GM12878 (cell line): ENCODE results near the gene NTRK3. TPM values are rescaled to one million over a fixed set of nuclear protein-coding genes. Genes with fewer than 3 reads are reported as not detected.

Experiments
- ATAC-seq: fragments of 200-7000 bp; cut with Tn5 transposase; 3 replicates; pipeline ENCODE4 v1.9.1; 2020; ENCODE audit warnings: mild to moderate bottlenecking, moderate library complexity
- BruUV-seq: library from RNA; stranded (reverse); fragments of 400-500 nt; replicated peaks from 2 replicates; lab custom pipeline; 2021; lab: Mats Ljungman, UMichigan
- CTCF ChIA-PET: fragments of 300-600 bp; sonication (Branson Sonifier 250); formaldehyde crosslinking; extraction: SDS; loops from one replicate; lab custom pipeline; 2021; ENCODE audit warnings: inconsistent platforms; lab: Yijun Ruan, JAX
- POLR2A ChIA-PET: fragments of 350-600 bp; formaldehyde crosslinking; extraction: SDS; loops from one replicate; lab custom pipeline; 2021; ENCODE audit warnings: inconsistent platforms; lab: Charles Lee
- RAD21 ChIA-PET: fragments of 300-600 bp; sonication (Branson Sonifier 250); formaldehyde crosslinking; loops from one replicate; lab custom pipeline; 2023; ENCODE audit warnings: antibody characterized with exemption; ENCODE audit not compliant: unreplicated experiment; lab: Charles Lee
- SMC1A ChIA-PET: fragments of 300-600 bp; sonication (Branson Sonifier 250); formaldehyde crosslinking; loops from one replicate; lab custom pipeline; 2023; ENCODE audit not compliant: unreplicated experiment, uncharacterized antibody; lab: Charles Lee
- DNase-seq: peaks from one replicate; pipeline ENCODE4 v3.0.0-alpha.2; 2011; ENCODE audit warnings: low read depth, low spot score
- FAIRE-seq: peaks from 3 replicates; lab custom pipeline; 2011; peaks lifted over from hg19 to GRCh38; lab: Jason Lieb, UNC
- H2AFZ ChIP-seq: 2 replicates; pipeline ENCODE4 v1.6.0; 2011; ENCODE audit warnings: low read depth, low read length, control low read depth; ENCODE audit not compliant: control insufficient read depth
- H3K27ac ChIP-seq: 2 replicates; pipeline ENCODE4 v1.5.1; 2011; ENCODE audit warnings: control low read depth; ENCODE audit not compliant: control insufficient read depth, insufficient read depth
- H3K27me3 ChIP-seq, 2 experiments: replicated peaks in 1 of 2; 2 replicates each; pipeline versions ENCODE4 v1.6.0 to v1.6.1; 2011; ENCODE audit warnings: low read length in 1 of 2; ENCODE audit not compliant: control insufficient read depth in 2 of 2, insufficient read depth in 2 of 2
- H3K36me3 ChIP-seq, 2 experiments: 2 replicates each; pipeline ENCODE4 v1.5.1; 2011; ENCODE audit warnings: low read length in 1 of 2; ENCODE audit not compliant: control insufficient read depth in 2 of 2, insufficient read depth in 2 of 2
- H3K4me1 ChIP-seq: 2 replicates; pipeline ENCODE4 v1.6.1; 2011; ENCODE audit warnings: mild to moderate bottlenecking, low read length, moderate library complexity, mixed read lengths; ENCODE audit not compliant: control insufficient read depth, insufficient read depth
- H3K4me2 ChIP-seq: 2 replicates; pipeline ENCODE4 v1.6.0; 2011; ENCODE audit warnings: control low read depth; ENCODE audit not compliant: control insufficient read depth, insufficient read depth
- H3K4me3 ChIP-seq: fragments of 200-600 bp; sonication (generic); 2 replicates; pipeline ENCODE4 v1.5.1; 2016
- H3K79me2 ChIP-seq: 2 replicates; pipeline ENCODE4 v1.6.0; 2011; ENCODE audit warnings: low read length; ENCODE audit not compliant: control insufficient read depth, insufficient read depth
- H3K9ac ChIP-seq: 2 replicates; pipeline ENCODE4 v1.8.0; 2011; ENCODE audit warnings: low read length, control low read depth, mixed read lengths; ENCODE audit not compliant: control insufficient read depth, insufficient read depth
- H3K9me3 ChIP-seq: replicated peaks from 3 replicates; pipeline ENCODE4 v1.5.1; 2011; ENCODE audit warnings: mild to moderate bottlenecking, low read length; ENCODE audit not compliant: control insufficient read depth, insufficient read depth
- H4K20me1 ChIP-seq: 2 replicates; pipeline ENCODE4 v1.6.0; 2011; ENCODE audit not compliant: control insufficient read depth, insufficient read depth
- IRF4 ChIP-seq: IDR thresholded peaks from 2 replicates; pipeline ENCODE4 v1.6.1; 2011; ENCODE audit warnings: low read depth, low read length
- RAD21 ChIP-seq: IDR thresholded peaks from 2 replicates; pipeline ENCODE4 v1.6.1; 2011; ENCODE audit warnings: mild to moderate bottlenecking, low read depth, low read length, moderate library complexity; ENCODE audit not compliant: insufficient read depth
- RFX5 ChIP-seq: IDR thresholded peaks from 2 replicates; pipeline ENCODE4 v1.6.1; 2011; ENCODE audit warnings: low read depth, low read length, improper control_type of control experiment
- RUNX3 ChIP-seq: IDR thresholded peaks from 2 replicates; pipeline ENCODE4 v1.6.1; 2012; ENCODE audit warnings: low read length, inconsistent platforms
- SIN3A ChIP-seq: IDR thresholded peaks from 2 replicates; pipeline ENCODE4 v1.6.1; 2012; ENCODE audit warnings: low read depth, low read length, improper control_type of control experiment
- SREBF1 ChIP-seq: IDR thresholded peaks from 2 replicates; pipeline ENCODE4 v1.6.1; 2012; ENCODE audit warnings: mild to moderate bottlenecking, low read length
- TARDBP ChIP-seq: IDR thresholded peaks from 2 replicates; pipeline ENCODE4 v1.6.1; 2016; ENCODE audit warnings: borderline replicate concordance
- ZNF24 ChIP-seq: fragments of 450-650 bp; IDR thresholded peaks from 2 replicates; pipeline ENCODE4 v1.6.1; 2017; ENCODE audit warnings: antibody characterized with exemption, mild to moderate bottlenecking
- WGBS: methylation state at CpG from one replicate; pipeline ENCODE4 v1.1.6; 2016; ENCODE audit warnings: low lambda C conversion rate; ENCODE audit not compliant: insufficient replicate concordance, insufficient coverage; ENCODE audit errors: missing lambda C conversion rate; 5-methylcytosine and 5-hydroxymethylcytosine counted together
- in situ Hi-C: fragments of 300-500 bp; cut with MboI; formaldehyde crosslinking; loops from 9 replicates; pipeline ENCODE4 v1.14.3; 2018; ENCODE audit warnings: mixed read lengths
- intact Hi-C: fragments of 100-400 bp; cut with micrococcal nuclease; formaldehyde crosslinking; loops from one replicate; pipeline ENCODE4 v1.14.2; 2022; ENCODE audit not compliant: unreplicated experiment
- polyA plus RNA-seq, 11 experiments: library from polyadenylated mRNA; depleted of rRNA in 4 of 11; unstranded in 6 of 11; stranded (reverse) in 5 of 11; fragments of >200 nt; fragmentation: Nextera tagmentation in 4 of 11; fragmentation: Illumina TruSeq in 1 of 11; extraction: Ambion mirVana in 4 of 11; extraction: Trizol in 1 of 11; gene quantifications; 1 replicate in 1 of 11; 2 replicates in 10 of 11; pipeline versions ENCODE4 v1.2.1 to v1.2.3, GENCODE V29; 2011 to 2016; ENCODE audit warnings: inconsistent platforms in 2 of 11, missing spikeins in 2 of 11, low read depth in 1 of 11
- total RNA-seq, 4 experiments: library from RNA; depleted of rRNA in 3 of 4; stranded (reverse); fragments of >200 nt in 3 of 4; fragmentation: Illumina TruSeq in 1 of 4; extraction: Trizol in 1 of 4; gene quantifications; 2 replicates each; pipeline versions ENCODE4 v1.2.1 to v1.2.3, GENCODE V29; 2013 to 2021
- TF ChIP-seq, protein P1 (sequence below): IDR thresholded peaks from 2 replicates; pipeline ENCODE4 v1.6.1; 2012; ENCODE audit warnings: mild to moderate bottlenecking, low read depth, low read length
- TF ChIP-seq, protein P2 (sequence below): IDR thresholded peaks from 2 replicates; pipeline ENCODE4 v1.6.1; 2011; ENCODE audit warnings: low read depth, mild to moderate bottlenecking, low read length, moderate library complexity, borderline replicate concordance; ENCODE audit errors: extremely low read depth

The NTRK3 gene
- total and polyA plus RNA-seq, 10 of the 15 experiments (the other 5 are each of a cell fraction or from before 2014, with no cell fraction given): not detected

- ChIA-PET RAD21 (no interaction called here), CTCF (no interaction called here), SMC1A (no interaction called here), POLR2A (no interaction called here)
- in situ Hi-C loops: no loop called here
- BruUV-seq: no TSS peak
- Histone ChIP-seq H4K20me1 (no peaks in the 10 kb centered on the region), H3K9me3 (no peaks in the 10 kb centered on the region), H3K4me1 (no peaks in the 10 kb centered on the region), H3K4me2 (no peak overlapping the region), H3K27ac (no peak overlapping the region), H3K9ac (no peak overlapping the region), H3K27me3 (no peaks in the 10 kb centered on the region), H3K4me3 (no peak overlapping the region), H3K79me2 (no peaks in the 10 kb centered on the region), H3K36me3 (no peaks in the 10 kb centered on the region), H2AFZ (no peak overlapping the region)
- ATAC-seq (no peak), FAIRE-seq (no peak), DNase-seq (no peak)
- intact Hi-C loops: no loop called here
- no peak for TF ChIP-seq RFX5
- TF ChIP-seq IRF4: no peak
- TF ChIP-seq TARDBP: no peak
- no peak for TF ChIP-seq RAD21
- TF ChIP-seq, protein P1, sequence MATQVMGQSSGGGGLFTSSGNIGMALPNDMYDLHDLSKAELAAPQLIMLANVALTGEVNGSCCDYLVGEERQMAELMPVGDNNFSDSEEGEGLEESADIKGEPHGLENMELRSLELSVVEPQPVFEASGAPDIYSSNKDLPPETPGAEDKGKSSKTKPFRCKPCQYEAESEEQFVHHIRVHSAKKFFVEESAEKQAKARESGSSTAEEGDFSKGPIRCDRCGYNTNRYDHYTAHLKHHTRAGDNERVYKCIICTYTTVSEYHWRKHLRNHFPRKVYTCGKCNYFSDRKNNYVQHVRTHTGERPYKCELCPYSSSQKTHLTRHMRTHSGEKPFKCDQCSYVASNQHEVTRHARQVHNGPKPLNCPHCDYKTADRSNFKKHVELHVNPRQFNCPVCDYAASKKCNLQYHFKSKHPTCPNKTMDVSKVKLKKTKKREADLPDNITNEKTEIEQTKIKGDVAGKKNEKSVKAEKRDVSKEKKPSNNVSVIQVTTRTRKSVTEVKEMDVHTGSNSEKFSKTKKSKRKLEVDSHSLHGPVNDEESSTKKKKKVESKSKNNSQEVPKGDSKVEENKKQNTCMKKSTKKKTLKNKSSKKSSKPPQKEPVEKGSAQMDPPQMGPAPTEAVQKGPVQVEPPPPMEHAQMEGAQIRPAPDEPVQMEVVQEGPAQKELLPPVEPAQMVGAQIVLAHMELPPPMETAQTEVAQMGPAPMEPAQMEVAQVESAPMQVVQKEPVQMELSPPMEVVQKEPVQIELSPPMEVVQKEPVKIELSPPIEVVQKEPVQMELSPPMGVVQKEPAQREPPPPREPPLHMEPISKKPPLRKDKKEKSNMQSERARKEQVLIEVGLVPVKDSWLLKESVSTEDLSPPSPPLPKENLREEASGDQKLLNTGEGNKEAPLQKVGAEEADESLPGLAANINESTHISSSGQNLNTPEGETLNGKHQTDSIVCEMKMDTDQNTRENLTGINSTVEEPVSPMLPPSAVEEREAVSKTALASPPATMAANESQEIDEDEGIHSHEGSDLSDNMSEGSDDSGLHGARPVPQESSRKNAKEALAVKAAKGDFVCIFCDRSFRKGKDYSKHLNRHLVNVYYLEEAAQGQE: no peak
- WGBS: 4% methylated on average over 3 of the region's 3 CpGs
These were observed 250.4 kb downstream of the NTRK3 start for GRCh38 chr15:88006146-88006545.

DNA sequence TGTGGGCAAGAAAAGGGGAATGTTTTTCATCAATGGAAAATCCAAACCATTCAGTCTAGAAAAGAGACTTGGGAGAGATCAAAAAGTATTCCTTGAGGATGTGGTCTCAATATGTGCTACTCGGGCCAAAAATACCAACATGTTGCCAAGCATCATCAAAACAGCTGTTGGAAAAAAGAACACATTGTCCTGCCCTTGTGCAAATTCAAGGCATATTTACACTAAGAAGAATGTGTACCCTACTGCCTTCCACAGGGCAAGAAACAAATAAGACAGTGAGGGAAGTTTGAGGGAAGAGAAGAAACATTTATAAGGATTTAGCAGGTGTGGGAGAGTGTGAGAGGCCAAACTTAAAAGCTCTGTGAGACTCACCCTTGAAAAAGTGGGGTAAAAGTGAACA, 252.1 kb downstream of the NTRK3 start:
- Histone ChIP-seq H3K4me1 (no peaks in the 10 kb centered on the region), H3K4me2 (no peak overlapping the region), H3K27ac (no peak overlapping the region), H3K36me3 (no peaks in the 10 kb centered on the region), H3K27me3 (no peaks in the 10 kb centered on the region), H4K20me1 (no peaks in the 10 kb centered on the region), H3K9me3 (no peaks in the 10 kb centered on the region), H2AFZ (no peak overlapping the region), H3K79me2 (no peaks in the 10 kb centered on the region), H3K4me3 (no peak overlapping the region), H3K9ac (no peak overlapping the region)
- no TSS peak for BruUV-seq
- intact Hi-C loops (no loop called here), in situ Hi-C loops (no loop called here)
- ChIA-PET CTCF (no interaction called here), SMC1A (no interaction called here), POLR2A (no interaction called here), RAD21 (no interaction called here)
- ATAC-seq (no peak), FAIRE-seq (no peak), DNase-seq (no peak)
- 0% methylated on average over 1 of the region's 1 CpG for WGBS
- TF ChIP-seq, protein P2, sequence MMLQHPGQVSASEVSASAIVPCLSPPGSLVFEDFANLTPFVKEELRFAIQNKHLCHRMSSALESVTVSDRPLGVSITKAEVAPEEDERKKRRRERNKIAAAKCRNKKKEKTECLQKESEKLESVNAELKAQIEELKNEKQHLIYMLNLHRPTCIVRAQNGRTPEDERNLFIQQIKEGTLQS: no peak
- TF ChIP-seq ZNF24: no peak
- TF ChIP-seq RUNX3: no peak
- no peak for TF ChIP-seq SIN3A
- no peak for TF ChIP-seq SREBF1
